Stimulated activated CD8-positive, alpha-beta memory T cell treated with anti-CD3 and anti-CD28 coated beads, Interleukin-2, amount 100 ng/mL, for 1 hour (primary cell): ENCODE data around the gene AVEN.
A peak's percentile ranks its signal among the peaks of the same experiment; 100 is the strongest.
"Not testable (repeated sequence)": the region's sequence is repeated elsewhere in the genome, so short reads cannot be mapped to it uniquely, and the experiment has no call there.

Experiments used
- DNase-seq, 2 donors: peaks; one replicate each; pipeline ENCODE4 v3.0.0-alpha.2; 2020; ENCODE audit warnings: low read depth in 2 of 2

AVEN gene, protein sequence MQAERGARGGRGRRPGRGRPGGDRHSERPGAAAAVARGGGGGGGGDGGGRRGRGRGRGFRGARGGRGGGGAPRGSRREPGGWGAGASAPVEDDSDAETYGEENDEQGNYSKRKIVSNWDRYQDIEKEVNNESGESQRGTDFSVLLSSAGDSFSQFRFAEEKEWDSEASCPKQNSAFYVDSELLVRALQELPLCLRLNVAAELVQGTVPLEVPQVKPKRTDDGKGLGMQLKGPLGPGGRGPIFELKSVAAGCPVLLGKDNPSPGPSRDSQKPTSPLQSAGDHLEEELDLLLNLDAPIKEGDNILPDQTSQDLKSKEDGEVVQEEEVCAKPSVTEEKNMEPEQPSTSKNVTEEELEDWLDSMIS

DNA sequence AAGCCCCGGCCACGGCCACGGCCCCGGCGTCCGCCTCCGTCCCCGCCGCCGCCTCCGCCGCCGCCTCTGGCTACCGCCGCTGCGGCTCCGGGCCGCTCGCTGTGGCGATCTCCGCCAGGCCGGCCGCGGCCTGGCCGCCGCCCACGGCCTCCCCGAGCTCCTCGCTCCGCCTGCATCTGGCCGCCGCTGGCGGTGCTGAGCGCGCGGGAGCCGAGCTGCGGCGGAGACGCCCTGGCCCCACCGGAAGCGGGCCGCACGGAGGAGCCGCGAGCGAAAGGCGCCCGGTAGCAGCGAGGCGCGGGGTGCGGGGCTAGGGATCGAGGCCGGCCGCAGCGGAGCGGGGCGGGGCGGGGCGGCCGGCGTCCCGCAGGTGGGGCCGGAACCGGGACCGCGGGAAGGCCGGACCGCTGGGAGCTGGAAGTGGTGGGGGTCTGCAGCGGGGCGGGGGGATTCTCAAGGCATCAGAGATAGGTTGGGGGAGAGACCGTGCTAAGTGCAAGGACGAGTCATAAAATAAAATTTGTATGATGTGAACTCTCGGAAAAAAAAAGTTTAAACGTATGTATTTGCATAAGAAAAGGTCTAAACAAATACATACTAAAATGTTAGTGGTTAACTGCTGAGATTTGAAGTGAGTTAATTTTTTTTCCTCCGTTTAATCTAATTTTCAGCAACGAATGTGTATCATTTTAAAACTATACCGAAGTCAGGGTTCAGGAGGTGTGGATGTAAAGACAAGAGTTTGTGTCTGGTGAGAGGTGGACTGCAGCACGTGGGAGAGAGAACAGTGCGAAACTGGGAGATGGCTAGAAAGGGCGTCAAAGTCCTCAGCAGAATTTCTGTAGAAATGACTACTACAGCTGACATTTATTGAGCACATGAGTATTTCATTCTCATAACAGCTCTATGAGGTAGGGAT, at the start of gene AVEN:
Gene AVEN (minus strand): TSS at position 334 of the 919 bp plus-strand sequence. CDS start 158 bp downstream, at position 176.
- DNase-seq = peak in 1 of 2 donors; percentile 37

DNA sequence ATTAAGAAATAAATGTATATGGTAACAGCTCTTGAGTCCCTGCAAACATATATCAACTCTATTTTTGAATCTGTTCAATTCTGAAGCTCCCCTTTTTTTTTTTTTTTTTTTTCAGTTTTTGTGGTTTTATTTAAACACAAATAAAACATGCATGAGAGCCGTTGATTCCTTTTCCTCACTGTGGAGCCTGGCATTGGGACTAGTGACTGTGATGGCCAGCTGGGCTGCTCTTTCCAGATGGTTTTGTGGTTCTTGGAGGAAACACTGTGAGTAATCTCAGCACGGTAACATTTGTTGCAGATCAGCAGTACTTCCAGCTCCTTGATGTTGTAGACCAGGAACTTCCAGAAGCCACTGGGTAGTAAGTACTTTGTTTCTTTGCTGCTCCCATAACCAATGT, 46.7 kb upstream of the AVEN start:
- no peak for DNase-seq

DNA sequence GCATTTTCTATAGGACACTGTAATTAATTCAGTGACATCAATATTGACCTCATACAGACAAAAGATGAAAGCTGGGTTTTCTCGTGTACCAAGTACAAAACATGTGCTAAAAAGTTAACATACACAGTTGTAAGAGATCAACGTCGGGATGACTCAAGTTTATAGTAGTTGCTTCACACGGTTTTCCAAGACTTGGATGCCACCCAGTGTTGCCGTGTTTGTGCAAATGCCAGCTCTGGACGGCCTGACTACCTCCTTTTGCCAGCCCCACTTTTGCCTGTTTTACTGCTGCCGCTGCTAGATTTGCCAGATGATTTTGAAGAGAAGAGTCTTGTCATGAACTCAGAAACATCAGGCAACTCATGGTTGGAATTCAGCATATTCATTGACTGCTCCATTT, 45.1 kb upstream of the AVEN start:
- DNase-seq = no peak

DNA sequence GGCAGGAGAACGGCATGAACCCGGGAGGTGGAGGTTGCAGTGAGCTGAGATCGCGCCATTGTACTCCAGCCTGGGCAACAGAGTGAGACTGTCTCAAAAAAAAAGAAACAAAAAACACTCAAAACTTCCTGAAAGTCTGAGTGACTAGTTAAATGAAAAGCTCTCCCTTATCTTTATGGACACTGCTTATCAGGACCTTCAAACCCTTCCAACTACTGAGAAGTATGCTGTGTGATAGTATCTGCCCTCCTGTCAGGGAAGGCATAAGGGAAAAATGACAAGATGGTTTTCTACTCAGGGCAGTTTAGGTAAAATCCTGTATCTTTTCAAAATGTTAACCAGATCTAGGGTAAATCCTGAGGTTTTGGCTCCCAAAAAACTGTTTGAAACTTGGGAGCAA, 40.9 kb upstream of the AVEN start:
- no peak for DNase-seq

DNA sequence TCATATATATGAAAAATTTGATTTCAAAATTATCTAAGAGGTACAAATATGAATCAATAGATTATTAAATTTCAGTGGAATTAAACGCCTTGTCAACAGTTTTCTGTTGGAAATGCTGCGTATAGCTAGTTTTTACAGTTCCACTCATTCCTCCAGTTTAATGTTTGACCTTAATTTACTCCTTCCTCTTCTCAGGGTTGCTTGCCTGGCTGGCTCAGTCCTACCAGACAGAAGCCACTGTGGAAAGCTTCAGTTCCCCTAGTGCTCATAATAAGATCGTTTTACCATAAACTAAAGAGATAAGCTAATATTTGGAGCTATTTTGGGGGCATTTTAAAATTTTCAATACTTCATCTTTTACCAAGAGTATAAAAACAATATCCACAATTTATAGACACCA, 39.9 kb upstream of the AVEN start:
- DNase-seq = no peak

DNA sequence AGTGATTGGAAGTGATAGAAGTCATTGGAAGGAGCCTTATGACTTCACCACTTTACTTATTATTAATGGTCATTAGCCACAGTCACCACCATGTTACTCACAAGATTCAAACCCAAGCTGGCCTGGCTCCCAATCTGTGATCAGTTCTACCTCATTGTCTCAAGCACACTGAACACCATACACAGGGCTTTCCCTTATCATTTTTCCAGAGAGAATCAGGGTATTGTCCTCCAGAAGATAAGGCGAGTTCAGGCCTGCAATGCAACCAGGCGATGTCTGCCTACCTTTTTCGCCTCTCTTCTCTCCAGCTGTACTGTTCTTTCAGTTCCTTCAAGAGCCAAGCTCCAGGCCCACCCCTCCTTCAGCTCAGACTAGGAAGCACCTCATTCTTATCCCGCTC, 37.8 kb upstream of the AVEN start:
- no peak for DNase-seq

DNA sequence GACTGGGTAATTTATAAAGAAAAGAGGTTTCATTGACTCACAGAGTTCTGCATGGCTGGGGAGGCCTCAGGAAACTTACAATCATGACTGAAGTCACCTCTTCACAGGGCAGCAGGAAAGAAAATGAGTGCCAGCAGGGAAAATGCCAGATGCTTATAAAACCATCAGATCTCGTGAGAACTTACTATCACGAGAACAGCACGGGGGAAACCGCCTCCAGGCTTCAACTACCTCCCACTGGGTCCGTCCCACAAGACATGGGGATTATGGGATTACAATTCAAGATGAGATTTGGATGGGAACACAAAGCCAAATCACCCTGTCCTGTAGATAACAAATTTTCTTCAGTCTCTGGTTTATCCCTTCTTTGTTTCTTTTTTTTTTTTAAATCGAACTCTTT, 31.0 kb upstream of the AVEN start:
- DNase-seq = no peak

DNA sequence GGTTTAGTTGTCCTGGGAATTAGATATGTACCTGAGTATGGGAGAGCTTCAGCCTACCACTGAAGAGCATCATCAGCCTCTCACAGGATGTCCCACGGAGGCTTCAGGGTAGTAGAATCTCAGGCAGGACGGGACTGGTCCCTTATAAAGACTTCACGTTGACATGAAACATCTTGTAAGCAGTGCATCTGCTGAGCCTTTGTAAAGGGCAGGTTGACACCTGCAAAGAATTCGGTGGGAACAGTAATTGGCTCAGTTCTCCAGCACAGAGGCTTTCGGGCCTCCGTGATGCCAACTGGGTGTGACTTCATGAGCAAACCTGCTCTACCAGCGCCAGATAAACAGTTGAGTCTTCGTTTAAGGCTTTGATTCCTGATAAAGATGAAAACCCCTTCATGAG, 26.9 kb upstream of the AVEN start:
- no peak for DNase-seq

DNA sequence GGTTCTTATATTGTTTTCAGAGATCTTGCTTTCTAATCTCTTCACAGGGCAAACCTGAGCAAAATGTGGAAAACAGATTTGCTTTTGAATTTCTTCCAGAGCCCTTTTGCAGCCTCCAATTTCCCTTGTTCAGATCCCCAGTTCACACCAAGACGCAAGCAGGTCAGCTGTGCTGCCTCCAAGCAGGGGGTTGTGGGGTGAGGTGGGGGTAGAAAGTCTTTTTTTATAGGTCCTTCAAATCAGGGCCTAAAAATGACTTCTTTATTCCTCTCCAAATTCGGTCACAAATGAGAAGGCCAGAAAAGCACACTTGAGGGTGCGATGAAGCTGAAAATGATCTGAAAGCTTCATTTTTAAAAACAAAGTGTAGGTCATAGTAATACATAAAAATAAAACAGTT, 26.3 kb upstream of the AVEN start:
- no peak for DNase-seq

DNA sequence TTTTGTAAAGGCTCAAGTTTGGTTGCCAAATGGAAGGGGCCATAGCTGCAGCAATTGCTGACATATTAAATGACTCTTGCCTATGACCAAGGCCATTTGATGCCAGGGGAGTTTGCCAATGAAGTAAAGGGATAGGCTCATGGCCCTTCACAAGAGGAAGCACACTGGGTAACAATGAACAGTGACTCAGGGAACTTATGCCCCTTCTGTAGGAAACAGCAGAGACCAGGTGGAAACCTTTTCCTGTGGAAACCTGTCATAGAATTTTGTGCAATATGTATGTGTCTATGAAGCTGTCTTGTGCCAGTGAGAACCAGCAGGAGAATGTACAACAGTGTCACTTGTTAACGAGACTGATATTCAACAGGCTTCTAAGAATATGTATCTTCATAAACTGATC, 25.4 kb upstream of the AVEN start:
- DNase-seq = no peak

DNA sequence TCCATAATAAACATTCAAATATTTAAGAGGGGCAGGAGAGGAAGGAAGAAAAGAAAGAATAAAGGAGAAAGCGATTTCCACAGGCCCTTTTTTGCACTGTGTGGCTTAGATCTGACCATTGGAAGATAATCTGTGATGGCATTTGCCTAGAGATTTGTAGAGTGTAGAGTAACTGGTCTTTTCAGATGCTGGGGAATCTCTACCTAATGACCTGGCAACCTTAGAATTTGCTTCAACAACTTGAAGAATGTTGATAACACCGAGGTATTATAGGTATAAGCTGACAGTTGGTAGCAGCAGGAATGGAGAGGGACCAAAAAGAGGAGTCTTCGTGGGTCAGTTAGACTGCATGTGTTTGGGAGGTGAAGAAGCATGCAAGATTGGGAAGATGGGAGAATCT, 20.9 kb upstream of the AVEN start:
- DNase-seq = no peak

DNA sequence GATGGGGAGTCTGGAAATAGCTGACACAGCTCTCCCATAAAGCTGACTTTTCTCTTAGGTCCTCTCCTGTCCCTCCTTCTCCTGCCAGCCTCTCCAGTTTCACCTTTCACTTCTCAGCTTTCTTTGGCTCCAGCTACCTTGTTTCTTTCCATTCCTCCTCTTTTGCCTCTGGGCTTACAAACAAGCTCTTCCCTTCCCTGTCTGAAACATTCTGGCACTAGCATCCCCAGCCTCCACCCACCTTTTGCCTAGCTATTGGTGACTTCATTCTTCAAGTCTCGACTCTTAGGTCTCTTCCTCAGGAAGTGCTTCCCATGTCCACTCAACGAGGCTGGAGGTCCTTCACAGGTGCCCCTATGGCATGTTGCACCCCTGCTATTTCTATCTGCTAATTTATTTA, 20.5 kb upstream of the AVEN start:
- DNase-seq = no peak

DNA sequence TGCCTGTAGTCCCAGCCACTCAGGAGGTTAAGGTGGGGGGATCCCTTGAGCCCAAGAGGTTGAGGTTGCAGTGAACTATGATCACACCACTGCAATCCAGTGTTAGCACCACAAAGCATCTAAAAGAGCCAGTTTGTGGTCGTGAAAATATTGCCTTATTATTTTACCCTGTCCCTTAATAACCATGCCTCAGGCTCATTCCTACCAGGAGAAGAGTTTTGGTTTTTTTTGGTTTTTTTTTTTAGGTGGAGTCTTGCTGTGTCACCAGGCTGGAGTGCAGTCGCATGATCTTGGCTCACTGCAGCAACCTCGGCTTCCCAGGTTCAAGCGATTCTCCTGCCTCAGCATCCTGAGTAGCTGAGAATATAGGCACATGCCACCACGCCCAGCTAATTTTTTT, 17.9 kb upstream of the AVEN start:
- no peak for DNase-seq

DNA sequence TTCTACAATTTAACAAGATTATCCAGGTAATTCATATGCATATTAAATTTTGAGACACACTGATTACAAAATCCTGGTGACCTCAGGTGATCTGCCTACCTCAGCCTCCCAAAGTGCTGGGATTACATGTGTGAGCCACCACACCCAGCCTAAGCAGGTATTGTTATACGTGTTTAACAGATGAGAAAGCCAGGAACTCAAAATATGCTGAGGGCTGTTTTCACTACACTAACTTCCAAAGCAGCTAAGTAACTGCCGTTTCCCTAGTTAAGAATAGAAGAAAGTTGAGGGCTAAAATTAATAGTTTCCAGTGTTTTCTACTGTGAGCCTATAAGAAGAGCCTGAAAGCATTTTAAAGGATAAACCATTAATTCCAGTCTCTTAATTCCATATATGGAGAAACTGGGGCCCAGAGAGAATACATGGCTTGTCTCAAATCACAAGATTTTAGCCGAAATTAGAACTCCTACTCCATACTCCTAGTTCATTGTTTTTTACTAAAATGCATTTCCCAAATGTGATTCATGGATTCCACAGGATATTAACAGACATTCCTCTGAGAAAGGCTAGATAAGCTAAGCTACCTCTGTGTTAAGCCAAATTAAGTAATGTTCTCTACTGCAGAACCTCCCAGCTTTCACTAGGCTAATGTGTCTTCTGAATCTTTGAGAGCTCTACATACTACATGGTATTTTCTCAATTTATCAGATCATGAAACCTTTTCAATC, 17.0 kb upstream of the AVEN start:
- DNase-seq = no peak

DNA sequence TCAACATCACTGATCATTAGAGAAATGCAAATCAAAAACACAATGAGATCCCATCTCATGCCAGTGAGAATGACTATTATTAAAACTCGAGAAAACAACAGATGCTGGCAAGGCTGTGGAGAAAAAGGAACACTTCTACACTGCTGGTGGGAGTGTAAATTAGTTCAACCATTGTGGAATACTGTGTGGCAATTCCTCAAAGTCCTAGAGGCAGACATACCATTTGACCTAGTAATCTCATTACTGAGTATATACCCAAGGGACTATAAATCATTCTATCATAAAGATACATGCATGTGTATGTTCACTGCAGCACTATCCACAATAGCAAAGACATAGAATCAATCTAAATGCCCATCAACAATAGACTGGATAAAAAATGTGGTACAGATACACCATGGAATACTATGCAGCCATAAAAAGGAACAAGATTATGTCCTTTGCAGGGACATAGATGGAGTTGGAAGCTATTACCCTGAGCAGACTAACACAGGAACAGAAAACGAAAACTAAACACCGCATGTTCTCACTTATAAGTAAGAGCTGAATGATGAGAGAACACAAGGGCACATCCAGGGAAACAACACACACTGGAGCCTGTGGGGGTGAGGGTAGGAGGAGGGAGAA, 15.2 kb upstream of the AVEN start:
- no peak for DNase-seq

DNA sequence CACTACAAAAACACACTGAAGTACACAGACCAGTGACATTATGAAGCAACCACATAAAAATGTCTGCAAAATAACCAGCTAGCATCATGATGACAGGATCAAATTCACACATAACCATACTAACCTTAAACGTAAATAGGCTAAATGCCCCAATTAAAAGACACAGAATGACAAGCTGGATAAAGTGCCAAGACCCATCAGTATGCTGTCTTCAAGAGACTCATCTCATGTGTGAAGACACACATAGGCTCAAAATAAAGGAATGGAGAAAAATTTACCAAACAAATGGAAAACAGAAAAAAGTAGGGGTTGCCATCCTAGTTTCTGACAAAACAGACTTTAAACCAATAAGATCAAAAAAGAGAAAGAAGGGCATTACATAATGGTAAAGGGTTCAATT, 11.4 kb upstream of the AVEN start:
- not testable (repeated sequence) for DNase-seq

DNA sequence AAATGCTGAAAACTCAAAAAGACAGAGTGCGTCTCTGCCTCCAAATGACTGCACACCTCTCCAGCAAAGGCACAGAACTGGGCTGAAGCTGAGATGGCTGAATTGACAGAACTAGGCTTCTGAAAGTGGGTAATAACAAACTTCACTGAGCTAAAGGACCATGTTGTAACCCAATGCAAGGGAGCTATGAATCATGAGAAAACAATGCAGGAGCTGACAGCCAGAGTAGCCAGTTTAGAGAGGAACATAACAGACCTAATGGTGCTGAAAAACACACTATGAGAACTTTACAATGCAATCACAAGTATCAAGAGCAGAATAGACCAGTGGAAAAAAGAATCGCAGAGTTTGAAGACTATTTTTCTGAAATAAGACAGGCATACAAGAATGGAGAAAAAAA, 10.1 kb upstream of the AVEN start:
- DNase-seq = no peak

DNA sequence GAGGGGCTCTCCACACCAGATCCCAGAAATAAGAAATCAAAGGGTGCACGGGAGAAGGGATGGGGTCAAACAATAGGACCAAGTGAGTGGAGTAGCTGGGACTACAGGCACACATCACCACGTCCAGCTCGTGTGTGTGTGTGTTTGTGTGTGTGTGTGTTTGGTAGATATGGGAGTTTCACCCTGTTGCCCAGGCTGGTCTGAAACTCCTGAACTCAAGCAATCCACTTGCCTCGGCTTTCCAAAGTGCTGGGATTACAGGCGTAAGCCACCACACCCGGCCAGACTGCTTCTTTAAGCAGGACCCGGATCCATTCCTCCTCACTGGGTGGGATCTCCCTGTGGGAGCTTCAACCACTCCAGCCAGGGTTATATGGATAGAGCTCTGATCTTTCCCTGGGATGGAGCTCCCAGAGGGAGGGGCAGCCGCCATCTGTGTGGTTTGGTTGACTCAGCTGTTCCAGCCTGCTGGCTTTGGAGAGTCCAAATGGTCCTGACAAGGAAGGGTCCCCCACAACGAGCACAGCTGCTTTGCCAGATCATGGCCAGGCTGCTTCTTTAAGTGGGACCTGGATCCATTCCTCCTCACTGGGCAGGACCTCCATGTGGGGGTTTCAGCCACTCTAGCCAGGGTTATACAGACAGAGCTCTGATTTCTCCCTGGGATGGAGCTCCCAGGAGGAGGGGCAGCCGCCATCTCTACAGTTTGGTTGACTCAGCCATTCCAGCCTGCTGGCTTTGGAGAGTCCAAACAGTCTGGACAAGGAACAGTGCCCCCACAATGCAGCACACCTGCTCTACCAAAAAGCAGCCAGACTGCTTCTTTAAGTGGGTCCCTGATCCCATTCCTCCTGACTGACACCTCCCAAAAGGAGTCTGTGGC, 9.1 kb upstream of the AVEN start:
- DNase-seq = no peak

DNA sequence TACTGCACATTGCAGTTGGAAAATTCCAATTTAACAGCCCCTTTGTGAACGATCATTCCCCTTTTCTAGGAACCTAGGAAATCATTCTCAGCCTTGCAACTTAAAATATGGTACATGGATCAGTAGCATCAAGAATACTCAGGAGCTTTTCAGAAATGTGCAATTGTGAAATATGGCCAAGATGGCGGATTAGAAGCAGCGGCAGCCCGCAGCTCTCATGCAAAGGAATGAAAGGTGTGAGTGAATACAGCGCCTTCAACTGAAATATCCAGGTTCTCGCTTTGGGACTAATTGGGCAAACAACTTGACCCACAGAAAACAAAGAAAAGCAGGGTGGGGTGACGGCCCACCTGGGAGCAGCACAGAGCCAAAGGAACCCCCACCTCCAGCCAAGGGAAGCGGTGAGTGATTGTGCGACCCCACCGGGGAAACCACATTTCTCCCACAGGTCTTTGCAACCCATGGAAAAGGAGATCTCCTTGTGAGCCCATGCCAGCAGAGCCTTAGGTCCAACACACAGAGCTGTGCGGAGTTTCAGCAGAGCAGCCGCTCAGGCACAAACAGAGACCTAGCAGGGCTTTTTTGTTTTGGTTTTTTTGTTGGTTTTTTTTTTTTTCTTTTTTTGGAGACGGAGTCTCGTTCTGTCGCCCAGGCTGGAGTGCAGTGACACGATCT, 7.6 kb upstream of the AVEN start:
- DNase-seq = no peak

DNA sequence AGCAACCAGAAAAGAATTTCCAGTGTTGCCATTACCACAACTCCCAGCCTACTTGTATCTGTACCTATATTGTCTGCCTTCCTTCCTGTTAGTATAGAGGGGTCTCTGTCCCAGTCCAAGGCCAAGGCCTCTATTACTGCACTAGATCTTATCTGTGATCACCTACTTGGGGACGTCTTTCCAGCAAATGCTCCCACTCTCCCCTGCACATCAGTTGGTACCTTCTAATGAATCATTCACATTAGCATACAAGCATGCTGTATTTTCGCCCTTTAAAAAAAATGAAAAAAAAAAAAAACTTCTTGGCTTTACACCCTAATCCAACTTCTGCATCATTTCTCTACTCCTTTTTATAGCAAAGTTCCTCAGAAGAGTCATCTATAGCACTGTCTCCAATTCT, 4.8 kb upstream of the AVEN start:
- DNase-seq = no peak
